GM23338 (cell line): ENCODE results near the gene FRY.

Experiments
- EZH2 ChIP-seq: fragments of 200-600 bp; sonication (generic); IDR thresholded peaks from one replicate; pipeline ENCODE4 v1.8.0; 2017; ENCODE audit warnings: antibody characterized with exemption, mild to moderate bottlenecking, low read depth; ENCODE audit not compliant: unreplicated experiment
- EZH2phosphoT487 ChIP-seq: fragments of 200-600 bp; sonication (generic); IDR thresholded peaks from one replicate; pipeline ENCODE4 v1.8.1; 2018; ENCODE audit warnings: antibody characterized with exemption; ENCODE audit not compliant: unreplicated experiment
- JUNB ChIP-seq: IDR thresholded peaks from one replicate; pipeline ENCODE4 v1.6.1; 2016; ENCODE audit warnings: antibody characterized with exemption; ENCODE audit not compliant: unreplicated experiment
- POLR2AphosphoS5 ChIP-seq: IDR thresholded peaks from 2 replicates; pipeline ENCODE4 v1.6.1; 2016; ENCODE audit warnings: antibody characterized with exemption, low read depth
- TF ChIP-seq, protein P1 (sequence below): IDR thresholded peaks from one replicate; pipeline ENCODE4 v1.6.1; 2018; ENCODE audit warnings: antibody characterized with exemption; ENCODE audit not compliant: unreplicated experiment
- TF ChIP-seq, protein P2 (sequence below), 2 experiments: fragments of 200-600 bp in 1 of 2; sonication (generic) in 1 of 2; conservative IDR thresholded peaks; 2 replicates each; pipeline versions ENCODE4 v1.5.1 to v1.6.1; 2016 to 2017; ENCODE audit warnings: antibody characterized with exemption in 2 of 2, low read depth in 2 of 2, mild to moderate bottlenecking in 2 of 2, moderate library complexity in 1 of 2
- TF ChIP-seq, protein P3 (sequence below): IDR thresholded peaks from 2 replicates; pipeline ENCODE4 v1.6.1; 2016; ENCODE audit warnings: antibody characterized with exemption

DNA sequence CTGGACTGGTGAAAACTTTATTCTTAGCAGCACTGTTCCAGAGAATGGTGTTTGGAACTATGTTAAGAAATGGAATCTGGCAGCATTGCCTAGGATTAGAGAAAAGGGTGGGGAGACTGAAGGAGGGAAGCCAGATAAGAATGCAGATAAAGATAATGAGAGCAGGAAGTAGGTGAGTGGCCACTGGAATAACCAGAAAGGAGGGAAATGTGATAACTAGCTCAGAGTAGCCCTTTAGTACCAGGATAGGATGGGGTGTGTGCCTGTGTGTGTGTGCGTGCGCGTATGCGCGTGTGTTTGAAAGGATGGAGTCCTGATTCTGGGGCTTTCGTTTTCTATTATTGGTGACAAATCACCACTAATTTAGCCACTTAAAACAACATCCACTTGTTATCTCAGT, 33.4 kb upstream of the FRY start:
- TF ChIP-seq, protein P1, sequence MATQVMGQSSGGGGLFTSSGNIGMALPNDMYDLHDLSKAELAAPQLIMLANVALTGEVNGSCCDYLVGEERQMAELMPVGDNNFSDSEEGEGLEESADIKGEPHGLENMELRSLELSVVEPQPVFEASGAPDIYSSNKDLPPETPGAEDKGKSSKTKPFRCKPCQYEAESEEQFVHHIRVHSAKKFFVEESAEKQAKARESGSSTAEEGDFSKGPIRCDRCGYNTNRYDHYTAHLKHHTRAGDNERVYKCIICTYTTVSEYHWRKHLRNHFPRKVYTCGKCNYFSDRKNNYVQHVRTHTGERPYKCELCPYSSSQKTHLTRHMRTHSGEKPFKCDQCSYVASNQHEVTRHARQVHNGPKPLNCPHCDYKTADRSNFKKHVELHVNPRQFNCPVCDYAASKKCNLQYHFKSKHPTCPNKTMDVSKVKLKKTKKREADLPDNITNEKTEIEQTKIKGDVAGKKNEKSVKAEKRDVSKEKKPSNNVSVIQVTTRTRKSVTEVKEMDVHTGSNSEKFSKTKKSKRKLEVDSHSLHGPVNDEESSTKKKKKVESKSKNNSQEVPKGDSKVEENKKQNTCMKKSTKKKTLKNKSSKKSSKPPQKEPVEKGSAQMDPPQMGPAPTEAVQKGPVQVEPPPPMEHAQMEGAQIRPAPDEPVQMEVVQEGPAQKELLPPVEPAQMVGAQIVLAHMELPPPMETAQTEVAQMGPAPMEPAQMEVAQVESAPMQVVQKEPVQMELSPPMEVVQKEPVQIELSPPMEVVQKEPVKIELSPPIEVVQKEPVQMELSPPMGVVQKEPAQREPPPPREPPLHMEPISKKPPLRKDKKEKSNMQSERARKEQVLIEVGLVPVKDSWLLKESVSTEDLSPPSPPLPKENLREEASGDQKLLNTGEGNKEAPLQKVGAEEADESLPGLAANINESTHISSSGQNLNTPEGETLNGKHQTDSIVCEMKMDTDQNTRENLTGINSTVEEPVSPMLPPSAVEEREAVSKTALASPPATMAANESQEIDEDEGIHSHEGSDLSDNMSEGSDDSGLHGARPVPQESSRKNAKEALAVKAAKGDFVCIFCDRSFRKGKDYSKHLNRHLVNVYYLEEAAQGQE = no peak
- TF ChIP-seq, protein P2, sequence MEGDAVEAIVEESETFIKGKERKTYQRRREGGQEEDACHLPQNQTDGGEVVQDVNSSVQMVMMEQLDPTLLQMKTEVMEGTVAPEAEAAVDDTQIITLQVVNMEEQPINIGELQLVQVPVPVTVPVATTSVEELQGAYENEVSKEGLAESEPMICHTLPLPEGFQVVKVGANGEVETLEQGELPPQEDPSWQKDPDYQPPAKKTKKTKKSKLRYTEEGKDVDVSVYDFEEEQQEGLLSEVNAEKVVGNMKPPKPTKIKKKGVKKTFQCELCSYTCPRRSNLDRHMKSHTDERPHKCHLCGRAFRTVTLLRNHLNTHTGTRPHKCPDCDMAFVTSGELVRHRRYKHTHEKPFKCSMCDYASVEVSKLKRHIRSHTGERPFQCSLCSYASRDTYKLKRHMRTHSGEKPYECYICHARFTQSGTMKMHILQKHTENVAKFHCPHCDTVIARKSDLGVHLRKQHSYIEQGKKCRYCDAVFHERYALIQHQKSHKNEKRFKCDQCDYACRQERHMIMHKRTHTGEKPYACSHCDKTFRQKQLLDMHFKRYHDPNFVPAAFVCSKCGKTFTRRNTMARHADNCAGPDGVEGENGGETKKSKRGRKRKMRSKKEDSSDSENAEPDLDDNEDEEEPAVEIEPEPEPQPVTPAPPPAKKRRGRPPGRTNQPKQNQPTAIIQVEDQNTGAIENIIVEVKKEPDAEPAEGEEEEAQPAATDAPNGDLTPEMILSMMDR (conservative IDR thresholded peaks at IDR 0.05; ENCODE audit: low read depth in 2 of 2) = no peak
- TF ChIP-seq POLR2AphosphoS5 (no peak), EZH2phosphoT487 (no peak), EZH2 (no peak), JUNB (no peak)
- TF ChIP-seq, protein P3, sequence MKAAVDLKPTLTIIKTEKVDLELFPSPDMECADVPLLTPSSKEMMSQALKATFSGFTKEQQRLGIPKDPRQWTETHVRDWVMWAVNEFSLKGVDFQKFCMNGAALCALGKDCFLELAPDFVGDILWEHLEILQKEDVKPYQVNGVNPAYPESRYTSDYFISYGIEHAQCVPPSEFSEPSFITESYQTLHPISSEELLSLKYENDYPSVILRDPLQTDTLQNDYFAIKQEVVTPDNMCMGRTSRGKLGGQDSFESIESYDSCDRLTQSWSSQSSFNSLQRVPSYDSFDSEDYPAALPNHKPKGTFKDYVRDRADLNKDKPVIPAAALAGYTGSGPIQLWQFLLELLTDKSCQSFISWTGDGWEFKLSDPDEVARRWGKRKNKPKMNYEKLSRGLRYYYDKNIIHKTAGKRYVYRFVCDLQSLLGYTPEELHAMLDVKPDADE = no peak
